T-cell (primary cell): ENCODE data around the gene CRTAC1. TPM values are rescaled to one million over a fixed set of nuclear protein-coding genes. Genes with fewer than 3 reads are reported as not detected.

Experiments
- ATAC-seq, 4 experiments: fragments of 200-7000 bp in 3 of 4; fragments of 150-1000 bp in 1 of 4; cut with Tn5 transposase; replicated peaks in 1 of 4; 1 replicate in 3 of 4; 2 replicates in 1 of 4; pipeline ENCODE4 v1.10.0; 2021; ENCODE audit warnings: moderate library complexity in 3 of 4, mild to moderate bottlenecking in 2 of 4, moderate number of reproducible peaks in 1 of 4
- CTCF ChIA-PET, 2 donors: fragments of 300-600 bp; sonication (Branson Sonifier 250); formaldehyde crosslinking; loops; one replicate each; lab custom pipeline; 2022; ENCODE audit warnings: antibody characterized with exemption in 2 of 2; lab: Charles Lee
- POLR2A ChIA-PET, 2 donors: fragments of 300-600 bp; sonication (Branson Sonifier 250); formaldehyde crosslinking; loops; one replicate each; lab custom pipeline; 2022; ENCODE audit warnings: antibody characterized with exemption in 2 of 2; lab: Charles Lee
- DNase-seq, 35 experiments: peaks; one replicate each; pipeline versions ENCODE4 v3.0.0 to v3.0.0-alpha.2; 2013 to 2023
- H3K27ac ChIP-seq: one replicate; pipeline ENCODE4 v1.5.1; 2013; ENCODE audit warnings: low read length
- H3K27me3 ChIP-seq, 2 experiments: replicated peaks in 1 of 2; 1 replicate in 1 of 2; 2 replicates in 1 of 2; pipeline versions ENCODE4 v1.6.1 to v1.7.0; 2013; ENCODE audit warnings: low read length in 1 of 2, mixed read lengths in 1 of 2; ENCODE audit not compliant: control insufficient read depth in 2 of 2, insufficient read depth in 2 of 2; ENCODE audit errors: extremely low read depth in 1 of 2
- H3K36me3 ChIP-seq, 2 donors: 1 replicate in 1 of 2; 2 replicates in 1 of 2; pipeline versions ENCODE4 v1.6.1 to v1.7.0; 2013; ENCODE audit warnings: low read length in 1 of 2; ENCODE audit not compliant: control insufficient read depth in 2 of 2, insufficient read depth in 1 of 2; ENCODE audit errors: extremely low read depth in 1 of 2
- H3K4me1 ChIP-seq, 2 experiments: 1 replicate in 1 of 2; 2 replicates in 1 of 2; pipeline versions ENCODE4 v1.6.1 to v1.7.0; 2013; ENCODE audit warnings: low read length in 2 of 2, mixed read lengths in 1 of 2; ENCODE audit not compliant: insufficient read depth in 2 of 2, control insufficient read depth in 1 of 2; ENCODE audit errors: extremely low read depth in 1 of 2
- H3K4me3 ChIP-seq, 2 donors: 1 replicate in 1 of 2; 2 replicates in 1 of 2; pipeline versions ENCODE4 v1.5.1 to v1.7.0; 2013; ENCODE audit warnings: mild to moderate bottlenecking in 2 of 2, low read length in 1 of 2, moderate library complexity in 1 of 2; ENCODE audit not compliant: control insufficient read depth in 1 of 2; ENCODE audit errors: extremely low read depth in 1 of 2
- H3K9me3 ChIP-seq: 2 replicates; pipeline ENCODE4 v1.7.0; 2013
- H3K27ac Mint-ChIP-seq, 2 donors: one replicate each; pipeline ENCODE4 v1.8.0; 2020 to 2021; ENCODE audit warnings: mild to moderate bottlenecking in 2 of 2, mixed read lengths in 2 of 2
- H3K27me3 Mint-ChIP-seq, 2 donors: one replicate each; pipeline ENCODE4 v1.8.0; 2021 to 2022; ENCODE audit warnings: mixed read lengths in 2 of 2
- H3K36me3 Mint-ChIP-seq: one replicate; pipeline ENCODE4 v1.8.0; 2021; ENCODE audit warnings: mixed read lengths
- H3K4me1 Mint-ChIP-seq, 3 donors: one replicate each; pipeline ENCODE4 v1.8.0; 2020 to 2022; ENCODE audit warnings: mixed read lengths in 3 of 3, mild to moderate bottlenecking in 1 of 3
- H3K4me3 Mint-ChIP-seq, 3 donors: one replicate each; pipeline ENCODE4 v1.8.0; 2020 to 2022; ENCODE audit warnings: mild to moderate bottlenecking in 3 of 3, mixed read lengths in 3 of 3, moderate library complexity in 3 of 3
- H3K9me3 Mint-ChIP-seq, 3 donors: one replicate each; pipeline ENCODE4 v1.8.0; 2020 to 2022; ENCODE audit warnings: mixed read lengths in 3 of 3
- WGBS: methylation state at CpG from one replicate; pipeline ENCODE4 v1.1.5; 2013; ENCODE audit warnings: missing lambda C conversion rate; ENCODE audit not compliant: insufficient coverage; 5-methylcytosine and 5-hydroxymethylcytosine counted together
- total RNA-seq, 35 experiments: library from RNA in 6 of 35; stranded (reverse) in 6 of 35; fragments of 120-200 nt in 1 of 35; gene quantifications; one replicate each; pipeline versions ENCODE4 v1.2.1 to v1.2.4 and lab custom pipeline; 2013 to 2026

Gene CRTAC1
- total RNA-seq, 5 donors from 2014 or later (not counting 1 experiment from before 2014, with no cell fraction given), result 0.20 to 0.22 TPM; not detected in 3

- H3K27me3 Mint-ChIP-seq, result peaks cover 31 to 32% of the 10 kb centered on the region in 2 donors
- Histone ChIP-seq H3K36me3 (no peaks in the 10 kb centered on the region), H3K4me3 (no peak overlapping the region), H3K27me3 (peaks cover 0 to 63% of the 10 kb centered on the region in 2 experiments), H3K27ac (no peak overlapping the region), H3K4me1 (peaks cover 0 to 4% of the 10 kb centered on the region in 2 experiments), H3K9me3 (no peaks in the 10 kb centered on the region)
- H3K9me3 Mint-ChIP-seq, result no peaks in the 10 kb centered on the region
- no peaks in the 10 kb centered on the region for H3K36me3 Mint-ChIP-seq
- ChIA-PET POLR2A (no interaction called here), CTCF (no interaction called here)
- no peak overlapping the region for H3K4me3 Mint-ChIP-seq
- no peak overlapping the region for H3K27ac Mint-ChIP-seq
- WGBS, result 70% methylated on average over 5 of the region's 12 CpGs
- peaks cover 5 to 7% (median 5%) of the 10 kb centered on the region in 3 donors for H3K4me1 Mint-ChIP-seq
- DNase-seq (no peak), ATAC-seq (no peak)
Observed at GRCh38 chr10:97922022-97922758, 108.2 kb downstream of the CRTAC1 start.

GRCh38 chr10:97921581-97922021 is 108.8 kb downstream of the CRTAC1 start:
- DNase-seq (no peak), ATAC-seq (no peak)
- Histone ChIP-seq H3K27me3 (peaks cover 0 to 59% of the 10 kb centered on the region in 2 experiments), H3K36me3 (no peaks in the 10 kb centered on the region), H3K27ac (no peak overlapping the region), H3K4me1 (peaks cover 0 to 4% of the 10 kb centered on the region in 2 experiments), H3K4me3 (no peak overlapping the region), H3K9me3 (no peaks in the 10 kb centered on the region)
- ChIA-PET POLR2A (no interaction called here), CTCF (no interaction called here)
- Mint-ChIP-seq H3K36me3 (no peaks in the 10 kb centered on the region), H3K27ac (no peak overlapping the region), H3K4me3 (no peak overlapping the region), H3K27me3 (peaks cover 27 to 31% of the 10 kb centered on the region in 2 donors), H3K4me1 (peaks cover 5 to 7% (median 5%) of the 10 kb centered on the region in 3 donors), H3K9me3 (no peaks in the 10 kb centered on the region)
- WGBS, result 60% methylated on average over 1 of the region's 4 CpGs

DNA sequence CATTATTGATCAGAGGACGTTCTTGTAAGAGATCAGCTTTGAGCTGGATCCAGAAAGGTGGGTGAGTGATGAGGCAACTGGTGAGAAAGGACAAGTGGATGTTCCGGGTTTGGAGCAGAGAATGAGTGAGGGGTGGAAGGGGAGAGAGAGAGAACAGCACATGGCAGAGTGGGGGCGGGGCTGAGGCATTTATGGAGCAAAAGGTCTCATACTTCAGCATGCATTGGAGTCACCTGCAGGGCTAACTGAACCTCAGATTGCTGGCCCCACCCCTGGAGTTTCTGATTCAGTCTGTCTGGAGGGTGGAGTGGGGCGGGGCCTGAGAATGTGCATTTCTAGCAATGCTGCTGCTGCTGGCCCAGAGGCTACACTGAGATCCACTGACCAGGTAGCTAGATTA is 109.6 kb downstream of the CRTAC1 start:
- Mint-ChIP-seq H3K4me1 (peaks cover 5 to 7% (median 5%) of the 10 kb centered on the region in 3 donors), H3K36me3 (no peaks in the 10 kb centered on the region), H3K4me3 (no peak overlapping the region), H3K27ac (no peak overlapping the region), H3K9me3 (no peaks in the 10 kb centered on the region), H3K27me3 (peaks cover 27 to 31% of the 10 kb centered on the region in 2 donors)
- Histone ChIP-seq H3K27me3 (peaks cover 0 to 53% of the 10 kb centered on the region in 2 experiments), H3K4me3 (no peak overlapping the region), H3K4me1 (peaks cover 0 to 4% of the 10 kb centered on the region in 2 experiments), H3K9me3 (no peaks in the 10 kb centered on the region), H3K36me3 (no peaks in the 10 kb centered on the region), H3K27ac (no peak overlapping the region)
- WGBS, result 69% methylated on average over 4 of the region's 4 CpGs
- ChIA-PET POLR2A (no interaction called here), CTCF (no interaction called here)
- no peak for ATAC-seq
- no peak for DNase-seq

GRCh38 chr10:97919012-97919411 is 111.4 kb downstream of the CRTAC1 start:
- POLR2A ChIA-PET, result no interaction called here
- CTCF ChIA-PET, result no interaction called here
- H3K36me3 ChIP-seq, result no peaks in the 10 kb centered on the region
- Mint-ChIP-seq H3K27me3 (peaks cover 13 to 16% of the 10 kb centered on the region in 2 donors), H3K9me3 (no peaks in the 10 kb centered on the region), H3K4me3 (no peak overlapping the region), H3K36me3 (no peaks in the 10 kb centered on the region), H3K4me1 (peaks cover 10 to 11% (median 10%) of the 10 kb centered on the region in 3 donors), H3K27ac (no peak overlapping the region)
- no peak overlapping the region for H3K27ac ChIP-seq
- H3K9me3 ChIP-seq, result no peaks in the 10 kb centered on the region
- no peak overlapping the region for H3K4me3 ChIP-seq
- peaks cover 0 to 13% of the 10 kb centered on the region in 2 experiments for H3K4me1 ChIP-seq
- WGBS, result 60% methylated on average over 1 of the region's 3 CpGs
- H3K27me3 ChIP-seq, result peaks cover 0 to 60% of the 10 kb centered on the region in 2 experiments
- DNase-seq (peak in 1 of 35 experiments; percentile 3), ATAC-seq (peak in 1 of 4 experiments; percentile 66)

- peaks cover 10 to 11% (median 10%) of the 10 kb centered on the region in 3 donors for H3K4me1 Mint-ChIP-seq
- H3K36me3 ChIP-seq, result no peaks in the 10 kb centered on the region
- no peak overlapping the region for H3K4me3 Mint-ChIP-seq
- WGBS, result 39% methylated on average over 2 of the region's 4 CpGs
- no peak overlapping the region for H3K27ac Mint-ChIP-seq
- no peak overlapping the region for H3K4me3 ChIP-seq
- CTCF ChIA-PET, result interaction anchor here (0.6 to 1.2 kb wide), 2 partner anchors 12 to 124 kb away, joined by 3 read pairs; no protein-coding TSS in a partner anchor
- DNase-seq (no peak), ATAC-seq (no peak)
- H3K27ac ChIP-seq, result no peak overlapping the region
- no peaks in the 10 kb centered on the region for H3K9me3 ChIP-seq
- H3K27me3 Mint-ChIP-seq, result peaks cover 5 to 10% of the 10 kb centered on the region in 2 donors
- POLR2A ChIA-PET, result no interaction called here
- peaks cover 0 to 13% of the 10 kb centered on the region in 2 experiments for H3K4me1 ChIP-seq
- no peaks in the 10 kb centered on the region for H3K36me3 Mint-ChIP-seq
- no peaks in the 10 kb centered on the region for H3K9me3 Mint-ChIP-seq
- peaks cover 0 to 43% of the 10 kb centered on the region in 2 experiments for H3K27me3 ChIP-seq
Observed at GRCh38 chr10:97916586-97916985, 113.8 kb downstream of the CRTAC1 start.

DNA sequence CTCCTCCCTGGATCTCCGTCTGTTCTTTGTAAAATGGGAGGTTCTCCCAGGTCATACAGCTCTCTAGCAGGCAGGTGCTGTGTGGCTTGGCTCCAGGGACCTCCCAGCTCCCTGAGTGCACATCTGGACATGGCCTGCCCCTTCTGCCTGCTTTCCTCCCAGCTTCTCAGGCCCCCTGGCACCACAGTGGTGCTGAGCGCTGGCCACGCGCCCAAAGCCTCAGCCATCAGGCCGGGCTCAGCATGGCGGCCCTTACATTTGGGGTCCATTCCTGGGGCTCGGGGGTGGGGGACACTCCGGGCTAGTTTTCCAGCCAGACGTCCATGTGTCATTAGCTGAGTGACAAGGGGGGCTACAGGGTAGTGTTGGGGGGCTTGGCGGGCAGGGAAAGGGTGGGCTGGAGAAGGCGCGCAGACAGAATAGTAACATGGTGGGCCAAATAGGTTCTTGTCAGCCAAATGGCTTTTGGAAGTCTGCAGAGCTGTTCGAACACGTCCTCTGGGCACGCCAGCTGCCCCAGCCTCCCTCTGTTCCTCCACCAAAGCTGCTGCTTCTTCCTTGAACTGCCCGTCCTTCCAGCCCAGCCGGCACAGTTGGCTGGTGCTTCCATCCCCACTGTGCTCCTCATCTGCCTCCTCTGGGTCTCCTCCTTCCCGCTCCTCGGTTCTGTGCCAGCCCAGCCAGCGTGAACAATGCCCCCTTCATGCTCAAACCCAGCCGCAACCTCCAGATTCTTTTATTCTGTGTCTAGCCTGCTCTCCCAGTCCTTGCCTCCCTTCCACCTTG is 114.9 kb downstream of the CRTAC1 start:
- ATAC-seq, result no peak
- Mint-ChIP-seq H3K27ac (no peak overlapping the region), H3K9me3 (no peaks in the 10 kb centered on the region), H3K36me3 (no peaks in the 10 kb centered on the region), H3K4me1 (peaks cover 10 to 11% (median 10%) of the 10 kb centered on the region in 3 donors), H3K27me3 (peaks cover 5 to 7% of the 10 kb centered on the region in 2 donors), H3K4me3 (no peak overlapping the region)
- no peak overlapping the region for H3K27ac ChIP-seq
- DNase-seq, result no peak
- CTCF ChIA-PET, result interaction anchor here (1.0 to 1.6 kb wide), 6 partner anchors 11 to 130 kb away, joined by 3 to 17 read pairs (median 5); no protein-coding TSS in a partner anchor
- POLR2A ChIA-PET, result no interaction called here
- 81% methylated on average over 20 of the region's 21 CpGs for WGBS
- H3K4me3 ChIP-seq, result no peak overlapping the region
- H3K4me1 ChIP-seq, result peaks cover 0 to 13% of the 10 kb centered on the region in 2 experiments
- H3K36me3 ChIP-seq, result no peaks in the 10 kb centered on the region
- peaks cover 0 to 38% of the 10 kb centered on the region in 2 experiments for H3K27me3 ChIP-seq
- no peaks in the 10 kb centered on the region for H3K9me3 ChIP-seq
